NOMO-1 (cell line): Measurements from ENCODE around the gene LRCH3.

ENCODE experiments used
- DNase-seq, 2 experiments: peaks; one replicate each; lab custom pipeline; 2025; ENCODE audit not compliant: unreplicated experiment in 2 of 2; lab: John Stamatoyannopoulos, UW

LRCH3 gene

DNA sequence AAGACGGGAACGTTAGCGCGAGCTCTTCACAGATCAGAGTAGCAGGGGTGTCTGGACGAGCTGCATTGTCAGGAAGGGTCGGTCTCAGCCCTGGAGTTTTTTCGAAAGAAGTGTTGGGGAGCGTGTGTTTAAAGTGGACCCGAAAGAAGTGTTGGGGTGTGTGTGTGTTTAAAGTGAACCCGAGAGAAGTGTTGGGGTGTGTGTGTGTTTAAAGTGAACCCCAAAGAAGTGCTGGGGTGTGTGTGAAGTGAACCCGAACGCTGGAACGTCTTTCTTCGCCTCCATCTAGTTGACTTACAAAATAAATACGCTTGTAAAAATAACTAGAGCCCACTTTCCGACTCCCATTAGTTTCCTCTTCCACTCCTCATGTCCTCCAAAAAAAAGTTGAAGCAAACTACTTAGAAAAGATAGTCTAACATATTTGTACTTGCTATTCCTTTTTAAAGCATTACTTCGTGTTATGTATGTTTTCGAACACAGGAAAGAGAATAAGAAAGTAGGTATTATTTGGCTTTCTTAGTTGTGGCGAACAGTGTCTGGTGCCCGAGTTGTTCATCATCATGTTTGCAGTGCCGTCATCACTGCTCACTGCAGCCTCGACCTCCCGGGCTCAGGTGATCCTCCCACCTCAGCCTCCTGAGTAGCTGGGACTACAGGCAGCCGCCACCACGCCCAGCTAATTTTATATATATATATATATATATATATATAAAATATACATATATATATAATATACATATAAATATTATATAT, 1.0 kb downstream of the LRCH3 start:
- no peak for DNase-seq

- peak; percentile 12 to 66 for DNase-seq
These were observed 2.2 kb downstream of the LRCH3 start for GRCh38 chr3:197793247-197793646.

DNA sequence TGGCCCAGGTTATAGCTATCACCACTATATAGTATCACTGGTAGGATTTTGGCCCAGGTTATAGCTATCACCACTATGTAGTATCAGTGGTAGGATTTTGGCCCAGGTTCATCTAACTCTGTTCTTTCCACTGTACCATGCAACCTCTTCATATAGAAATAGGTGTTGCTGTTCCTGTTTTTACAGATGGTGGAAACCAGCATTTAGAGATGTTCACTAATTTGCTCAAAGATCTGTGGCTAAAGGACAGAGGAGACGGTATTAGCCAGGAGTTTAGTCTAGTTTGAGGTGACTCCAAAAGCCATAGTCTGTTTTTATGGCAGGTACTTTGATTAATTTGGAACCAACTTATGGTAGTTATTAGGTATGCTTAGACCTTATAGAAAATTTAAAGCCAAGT, 3.1 kb downstream of the LRCH3 start:
- DNase-seq: no peak

- no peak for DNase-seq
These were observed 4.1 kb downstream of the LRCH3 start for GRCh38 chr3:197795200-197795599.

DNA sequence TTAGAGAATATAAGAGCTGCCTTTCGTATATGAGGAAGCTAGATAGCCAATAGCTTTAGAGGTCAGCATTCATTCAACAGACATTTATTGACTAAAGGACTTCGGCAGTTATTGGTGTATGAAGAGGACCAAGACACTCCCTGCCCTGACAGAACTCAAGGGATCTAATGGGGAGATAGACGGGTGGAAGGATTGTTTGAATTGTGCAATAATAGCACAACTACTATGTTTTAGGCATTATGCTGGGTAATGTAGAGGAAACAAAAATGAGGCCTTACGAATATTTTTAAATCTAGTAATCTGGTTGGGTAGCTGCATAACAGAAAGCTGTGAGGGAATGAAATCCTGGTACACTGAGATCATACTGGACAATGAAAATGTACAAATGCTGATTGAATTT, 5.0 kb downstream of the LRCH3 start:
- no peak for DNase-seq

- DNase-seq: no peak
These were observed 7.8 kb downstream of the LRCH3 start for GRCh38 chr3:197798863-197799262.

GRCh38 chr3:197800379-197800778, 9.3 kb downstream of the LRCH3 start:
- DNase-seq: no peak

DNA sequence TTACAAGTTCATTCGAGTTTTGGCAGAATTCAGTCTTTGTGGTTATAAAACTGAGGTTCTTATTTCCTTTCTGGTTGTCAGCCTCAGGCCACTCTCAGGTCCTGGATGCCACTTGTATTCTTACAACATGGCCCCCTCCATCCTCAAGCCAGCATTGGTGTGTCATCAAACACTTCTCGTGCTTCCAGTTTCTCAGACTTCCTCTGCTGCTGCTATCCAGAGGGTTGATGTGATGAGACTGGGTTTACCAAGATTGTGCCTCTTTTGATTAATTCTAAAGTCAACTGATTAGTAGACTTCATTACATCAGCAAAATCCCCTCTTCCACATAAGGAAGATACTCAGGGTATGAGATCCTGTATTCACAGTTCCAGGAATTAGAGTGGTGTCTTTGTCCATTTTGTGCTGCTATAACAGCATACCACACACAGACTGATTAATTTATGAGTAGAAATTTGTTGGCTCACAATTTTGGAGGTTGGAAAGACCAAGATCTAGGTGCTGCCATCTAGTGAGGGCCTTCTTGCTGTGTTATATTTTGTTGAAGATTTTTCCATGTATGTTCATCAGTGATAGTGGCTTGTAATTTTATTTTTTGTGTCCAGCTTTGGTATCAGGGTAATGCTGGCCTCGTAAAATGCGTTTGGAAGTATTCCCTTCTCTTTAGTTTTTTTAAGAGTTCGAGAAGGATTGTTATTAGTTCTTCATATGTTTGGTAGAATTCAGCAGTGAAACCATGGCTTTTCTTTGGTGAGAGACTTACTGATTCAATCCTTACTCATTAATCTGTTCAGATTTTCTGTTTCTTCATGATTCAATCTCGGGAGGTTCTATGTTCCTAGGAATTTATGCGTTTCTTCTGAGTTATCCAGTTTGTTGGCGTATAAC, 11.1 kb downstream of the LRCH3 start:
- DNase-seq: peak in 1 of 2 experiments; percentile 25

- no peak for DNase-seq
These were observed 11.9 kb downstream of the LRCH3 start for GRCh38 chr3:197802779-197803459.

- no peak for DNase-seq
These were observed 13.5 kb downstream of the LRCH3 start for GRCh38 chr3:197804511-197804910.

DNA sequence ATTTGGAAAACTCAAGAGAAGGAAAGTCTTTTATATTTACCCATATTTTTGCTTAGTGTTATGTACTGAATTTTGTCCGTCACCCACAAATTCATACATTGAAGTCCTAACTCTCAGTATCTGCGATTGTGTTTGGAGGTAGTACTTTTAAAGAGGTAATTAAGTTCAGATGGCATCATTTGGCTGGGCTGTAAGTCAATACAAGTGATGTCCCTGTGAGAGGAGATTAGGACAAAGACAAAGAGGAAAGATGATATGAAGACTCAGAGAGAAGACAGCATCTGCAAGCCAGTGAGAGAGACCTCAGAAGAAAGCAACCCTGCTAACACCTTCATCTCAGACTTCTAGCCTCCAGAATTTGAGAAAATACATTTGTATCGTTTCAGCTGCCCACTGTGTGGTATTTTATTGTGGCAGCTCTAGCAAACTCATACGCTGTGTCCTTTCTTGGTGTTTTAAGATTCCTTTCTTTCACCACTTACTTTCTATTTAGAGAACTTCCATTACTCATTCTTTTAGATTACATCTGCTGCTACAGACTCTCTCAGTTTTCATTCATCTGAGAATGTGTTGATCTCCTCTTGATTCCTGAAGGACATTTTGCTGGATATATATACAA, 17.0 kb downstream of the LRCH3 start:
- DNase-seq: no peak

GRCh38 chr3:197809356-197810020, 18.4 kb downstream of the LRCH3 start:
- DNase-seq: no peak

DNA sequence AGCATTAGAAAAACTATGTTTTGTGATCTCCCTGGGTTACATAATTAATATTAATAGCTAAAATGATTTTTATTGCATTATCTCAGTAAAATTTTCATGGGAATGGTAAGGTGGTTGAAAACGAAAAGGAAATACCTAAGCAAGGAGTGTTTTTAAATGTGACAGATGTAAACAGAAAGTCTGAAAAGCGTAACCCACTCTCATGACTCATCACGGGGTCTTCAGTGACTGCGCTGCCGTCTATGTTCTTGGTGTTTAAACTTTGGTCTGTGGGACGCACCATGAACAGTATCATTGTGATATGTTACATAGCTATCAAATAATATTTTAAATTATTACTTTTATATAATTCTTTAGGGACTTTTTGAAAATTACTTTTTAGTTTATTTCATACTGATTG, 19.8 kb downstream of the LRCH3 start:
- DNase-seq: no peak

DNA sequence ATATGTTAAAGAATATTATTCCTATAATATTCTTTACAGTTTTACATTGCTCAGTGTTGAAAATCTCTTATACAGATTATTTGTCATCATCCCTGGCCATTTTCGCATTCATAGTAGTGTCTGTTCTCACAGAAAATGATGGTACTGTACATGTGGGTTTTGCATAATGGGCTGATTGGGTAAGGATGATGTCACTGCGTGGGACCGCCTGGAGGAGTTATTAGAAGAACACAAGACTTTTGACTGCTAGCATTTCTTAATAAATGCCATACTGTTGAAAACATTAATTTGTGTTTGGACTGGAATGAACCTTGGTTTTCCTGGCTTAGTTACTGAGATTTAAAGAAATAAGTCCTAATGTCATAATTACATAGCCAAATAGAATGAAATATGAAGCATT, 20.3 kb downstream of the LRCH3 start:
- no peak for DNase-seq

GRCh38 chr3:197814372-197814771, 23.3 kb downstream of the LRCH3 start:
- DNase-seq: no peak

DNA sequence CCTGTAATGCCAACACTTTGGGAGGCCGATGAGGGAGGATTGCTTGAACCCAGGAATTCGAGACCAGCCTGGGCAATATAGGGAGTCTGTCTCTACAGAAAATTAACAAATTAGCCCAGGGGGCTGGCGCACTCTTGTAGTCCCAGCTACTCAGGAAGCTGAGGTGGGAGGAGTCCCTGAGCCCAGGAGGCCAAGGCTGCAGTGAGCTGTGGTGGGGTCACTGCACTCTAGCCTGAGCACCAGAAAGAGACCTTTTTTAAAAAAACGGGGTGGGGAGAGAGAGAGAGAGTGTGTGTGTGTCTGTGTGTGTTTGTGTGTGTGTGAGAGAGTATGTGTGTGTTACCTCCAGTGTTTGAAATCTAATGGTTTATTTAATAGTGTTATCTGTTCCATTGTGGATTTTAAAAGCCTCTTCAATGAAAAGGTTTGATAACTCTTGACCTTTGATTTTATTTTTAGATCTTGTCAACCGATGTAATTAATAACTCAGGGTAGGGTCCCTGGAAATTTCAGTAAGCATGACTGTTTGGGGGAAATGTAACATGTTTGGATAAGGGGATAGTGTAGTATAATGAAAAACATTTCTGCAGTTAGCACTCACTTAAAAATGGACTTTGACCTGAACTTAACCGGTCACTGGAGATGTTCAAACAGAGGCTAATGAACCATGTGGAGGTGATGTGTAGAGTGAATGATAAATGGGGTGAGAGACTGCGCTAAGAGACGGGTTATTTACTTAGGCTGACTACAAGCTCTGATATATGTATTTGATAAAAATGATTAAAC, 29.7 kb downstream of the LRCH3 start:
- no peak for DNase-seq

- no peak for DNase-seq
These were observed 38.5 kb downstream of the LRCH3 start for GRCh38 chr3:197829397-197830045.

DNA sequence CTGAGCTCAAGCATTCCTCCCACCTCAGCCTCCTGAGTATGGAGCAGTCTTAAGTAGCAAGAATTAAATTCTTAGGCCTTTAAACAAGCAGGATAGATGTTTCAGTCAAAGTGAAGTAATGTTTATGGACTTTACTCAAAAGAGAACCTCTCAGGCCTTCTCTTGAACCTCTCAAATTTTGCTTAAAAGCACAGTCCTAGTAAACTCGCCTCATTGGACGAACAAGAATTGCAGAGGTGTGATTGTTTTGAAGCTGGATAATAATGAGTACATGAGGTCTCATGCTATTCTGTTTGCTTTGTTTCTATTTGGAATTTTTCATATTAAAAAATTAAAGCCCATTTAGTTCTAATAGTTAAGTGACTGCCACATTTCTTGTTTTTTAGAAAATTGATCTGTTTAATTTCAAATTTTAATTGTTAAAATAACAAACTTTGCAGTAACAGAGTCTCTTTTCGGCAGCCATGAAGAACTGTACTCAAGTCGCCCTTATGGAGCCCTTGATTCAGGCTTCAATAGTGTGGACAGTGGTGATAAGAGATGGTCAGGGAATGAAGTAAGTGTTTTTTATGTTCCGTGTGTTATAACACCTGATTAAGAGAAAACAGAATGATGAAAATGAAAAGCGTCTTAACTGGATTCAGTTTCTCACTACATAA, 39.4 kb downstream of the LRCH3 start:
- no peak for DNase-seq

- no peak for DNase-seq
These were observed 39.9 kb downstream of the LRCH3 start for GRCh38 chr3:197830967-197831313.
